Neural progenitor cell (in vitro differentiated cells): ENCODE measurements around the gene MED19. TPM values are rescaled to one million over a fixed set of nuclear protein-coding genes. Genes with fewer than 3 reads are reported as not detected.
A peak's percentile ranks its signal among the peaks of the same experiment; 100 is the strongest.

ENCODE experiments used
- DNase-seq: peaks from one replicate; pipeline ENCODE4 v3.0.0-alpha.2; 2016; ENCODE audit warnings: low spot score
- H2AFZ ChIP-seq: fragments of 200-600 bp; sonication (generic); replicated peaks from 2 replicates; pipeline ENCODE4 v1.6.1; 2016; ENCODE audit warnings: antibody characterized with exemption
- H3F3A ChIP-seq: fragments of 200-600 bp; sonication (generic); 2 replicates; pipeline ENCODE4 v1.6.1; 2016; ENCODE audit warnings: antibody characterized with exemption, low read depth
- H3K27ac ChIP-seq: fragments of 200-600 bp; sonication (generic); 2 replicates; pipeline ENCODE4 v1.5.1; 2016; ENCODE audit warnings: mild to moderate bottlenecking
- H3K27me3 ChIP-seq: fragments of 200-600 bp; sonication (generic); 2 replicates; pipeline ENCODE4 v1.6.1; 2016; ENCODE audit warnings: mild to moderate bottlenecking, moderate library complexity
- H3K36me3 ChIP-seq: fragments of 200-600 bp; sonication (generic); 2 replicates; pipeline ENCODE4 v1.5.1; 2016
- H3K4me1 ChIP-seq: fragments of 200-600 bp; sonication (generic); 2 replicates; pipeline ENCODE4 v1.6.1; 2016; ENCODE audit warnings: mixed run types
- H3K4me2 ChIP-seq: fragments of 200-600 bp; sonication (generic); 2 replicates; pipeline ENCODE4 v1.6.1; 2016
- H3K4me3 ChIP-seq: fragments of 200-600 bp; sonication (generic); 2 replicates; pipeline ENCODE4 v1.5.1; 2016
- H3K79me2 ChIP-seq: fragments of 200-600 bp; sonication (generic); 2 replicates; pipeline ENCODE4 v1.6.1; 2016; ENCODE audit warnings: low read depth
- H3K9ac ChIP-seq: fragments of 200-600 bp; sonication (generic); 2 replicates; pipeline ENCODE4 v1.6.1; 2016
- H3K9me3 ChIP-seq: fragments of 200-600 bp; sonication (generic); 2 replicates; pipeline ENCODE4 v1.5.1; 2016; ENCODE audit warnings: low read depth
- H4K20me1 ChIP-seq: fragments of 200-600 bp; sonication (generic); 2 replicates; pipeline ENCODE4 v1.6.1; 2016; ENCODE audit warnings: low read depth
- H3K27ac Mint-ChIP-seq: 3 replicates; pipeline ENCODE4 v1.8.0; 2021; ENCODE audit warnings: mixed read lengths
- H3K27me3 Mint-ChIP-seq: 2 replicates; pipeline ENCODE4 v1.8.0; 2022; ENCODE audit warnings: low read depth, mild to moderate bottlenecking, inconsistent platforms, moderate library complexity, mixed read lengths; ENCODE audit not compliant: insufficient read depth
- H3K36me3 Mint-ChIP-seq: 3 replicates; pipeline ENCODE4 v1.8.0; 2021; ENCODE audit warnings: mixed read lengths
- H3K4me1 Mint-ChIP-seq: 3 replicates; pipeline ENCODE4 v1.8.0; 2021; ENCODE audit warnings: mixed read lengths
- H3K4me3 Mint-ChIP-seq: 3 replicates; pipeline ENCODE4 v1.8.0; 2021; ENCODE audit warnings: mild to moderate bottlenecking, moderate library complexity, mixed read lengths
- H3K9me3 Mint-ChIP-seq: 3 replicates; pipeline ENCODE4 v1.8.0; 2020; ENCODE audit warnings: mixed read lengths
- CTCF ChIP-seq: fragments of 200-600 bp; sonication (generic); IDR thresholded peaks from 2 replicates; pipeline ENCODE4 v1.5.1; 2017; ENCODE audit warnings: antibody characterized with exemption, mild to moderate bottlenecking
- EZH2 ChIP-seq: fragments of 200-600 bp; sonication (generic); IDR thresholded peaks from 2 replicates; pipeline ENCODE4 v1.6.1; 2017; ENCODE audit warnings: antibody characterized with exemption, mild to moderate bottlenecking, moderate library complexity
- EZH2phosphoT487 ChIP-seq: fragments of 200-600 bp; sonication (generic); IDR thresholded peaks from 2 replicates; pipeline ENCODE4 v1.6.1; 2017; ENCODE audit warnings: antibody characterized with exemption
- total RNA-seq: library from RNA; depleted of rRNA; stranded (reverse); fragments of >200 nt; gene quantifications from 2 replicates; pipeline ENCODE4 v1.2.3, GENCODE V29; 2015; ENCODE audit warnings: low replicate concordance

Gene MED19
- total RNA-seq, 1 donor from 2014 or later = 11.8 TPM

- H3K9me3 ChIP-seq = no peaks in the 10 kb centered on the region
Observed at GRCh38 chr11:57751676-57752253, 39.8 kb upstream of the MED19 start, which contains the start of gene BTBD18. TSS of gene BTBD18 (minus strand) at chr11:57751819. CDS start at chr11:57751188, 631 bp downstream.

DNA sequence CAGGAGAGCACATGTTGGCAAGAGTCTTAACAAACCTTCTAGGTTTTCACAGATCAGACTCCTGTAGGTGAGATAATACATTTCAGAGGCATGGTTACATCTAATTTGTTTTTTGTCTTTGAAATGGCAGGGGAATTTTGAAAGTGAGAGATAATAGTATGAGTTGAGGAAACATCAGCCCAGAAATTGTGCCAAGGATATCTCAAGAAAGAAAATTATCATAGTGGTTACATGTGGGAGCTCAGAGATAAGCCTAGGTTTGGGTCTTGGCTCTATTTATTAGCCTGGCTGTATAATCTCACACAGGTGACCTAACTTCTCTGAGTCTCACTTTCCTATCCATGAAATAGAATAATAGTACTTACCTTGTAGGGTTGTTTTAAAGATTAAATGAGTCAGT, 39.2 kb upstream of the MED19 start:
- Mint-ChIP-seq H3K4me1 (peaks cover 3% of the 10 kb centered on the region), H3K36me3 (peaks cover 3% of the 10 kb centered on the region), H3K27ac (no peak overlapping the region), H3K27me3 (no peaks in the 10 kb centered on the region), H3K4me3 (no peak overlapping the region), H3K9me3 (no peaks in the 10 kb centered on the region)
- Histone ChIP-seq H4K20me1 (no peaks in the 10 kb centered on the region), H3K79me2 (no peaks in the 10 kb centered on the region), H3K4me2 (no peak overlapping the region), H3K9me3 (no peaks in the 10 kb centered on the region), H3K27ac (peak overlapping the region; percentile 29), H2AFZ (no peak overlapping the region), H3K4me1 (no peaks in the 10 kb centered on the region), H3K27me3 (no peaks in the 10 kb centered on the region), H3F3A (peaks cover 27% of the 10 kb centered on the region), H3K36me3 (no peaks in the 10 kb centered on the region), H3K9ac (no peak overlapping the region), H3K4me3 (no peak overlapping the region)
- TF ChIP-seq EZH2 (no peak), EZH2phosphoT487 (no peak), CTCF (no peak)
- no peak for DNase-seq

More at GRCh38 chr11:57751676-57752253, 39.8 kb upstream of the MED19 start, which contains the start of gene BTBD18:
- no peaks in the 10 kb centered on the region for H4K20me1 ChIP-seq
- H3K4me2 ChIP-seq = no peak within 1 kb of the TSS
- peaks cover 3% of the 10 kb centered on the region for H3K36me3 Mint-ChIP-seq
- peak within 1 kb of the TSS; percentile 29 for H3K27ac ChIP-seq
- no peak within 1 kb of the TSS for H3K27ac Mint-ChIP-seq
- H3F3A ChIP-seq = peaks cover 26% of the 10 kb centered on the region
- H3K4me1 ChIP-seq = no peaks in the 10 kb centered on the region
- TF ChIP-seq EZH2 (no peak), EZH2phosphoT487 (no peak), CTCF (peak; percentile 63)
- no peak within 1 kb of the TSS for H2AFZ ChIP-seq
- peak; percentile 70 for DNase-seq
- no peaks in the 10 kb centered on the region for H3K79me2 ChIP-seq
- H3K9me3 Mint-ChIP-seq = no peaks in the 10 kb centered on the region
- H3K36me3 ChIP-seq = no peaks in the 10 kb centered on the region
- no peaks in the 10 kb centered on the region for H3K27me3 ChIP-seq
- no peak within 1 kb of the TSS for H3K4me3 ChIP-seq
- no peak within 1 kb of the TSS for H3K4me3 Mint-ChIP-seq
- no peak within 1 kb of the TSS for H3K9ac ChIP-seq
- peaks cover 3% of the 10 kb centered on the region for H3K4me1 Mint-ChIP-seq
- H3K27me3 Mint-ChIP-seq = no peaks in the 10 kb centered on the region

DNA sequence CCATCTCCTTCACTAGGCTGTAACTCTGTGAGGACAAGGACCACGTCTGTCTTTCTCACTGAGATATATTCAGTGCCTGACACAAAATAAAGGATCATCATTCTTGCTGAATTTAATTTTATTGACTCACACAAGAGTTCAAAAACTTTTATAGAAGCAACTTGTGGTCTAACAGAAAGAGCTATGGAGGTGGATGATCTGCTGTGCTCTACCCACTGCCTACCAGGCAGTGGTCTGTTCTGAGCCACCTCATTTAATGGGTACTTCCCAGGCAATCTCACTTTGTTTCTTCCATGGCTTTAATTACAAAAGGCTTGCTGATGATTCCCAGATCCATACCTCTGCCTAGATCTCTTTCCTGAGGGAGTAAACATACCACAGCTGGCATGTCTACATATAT, 34.9 kb upstream of the MED19 start:
- H3K27me3 ChIP-seq = no peaks in the 10 kb centered on the region
- H2AFZ ChIP-seq = no peak overlapping the region
- peaks cover 4% of the 10 kb centered on the region for H3K36me3 ChIP-seq
- TF ChIP-seq EZH2 (no peak), CTCF (no peak), EZH2phosphoT487 (no peak)
- H3K4me3 ChIP-seq = no peak overlapping the region
- H3K36me3 Mint-ChIP-seq = peaks cover 27% of the 10 kb centered on the region
- no peak overlapping the region for H3K4me2 ChIP-seq
- H3K9me3 Mint-ChIP-seq = no peaks in the 10 kb centered on the region
- H3K9ac ChIP-seq = no peak overlapping the region
- peaks cover 19% of the 10 kb centered on the region for H3K79me2 ChIP-seq
- H3K4me1 Mint-ChIP-seq = peaks cover 12% of the 10 kb centered on the region
- no peak for DNase-seq
- peaks cover 7% of the 10 kb centered on the region for H3K4me1 ChIP-seq
- no peaks in the 10 kb centered on the region for H3K27me3 Mint-ChIP-seq
- H3K27ac Mint-ChIP-seq = no peak overlapping the region
- peaks cover 33% of the 10 kb centered on the region for H3F3A ChIP-seq
- no peak overlapping the region for H3K27ac ChIP-seq
- H3K4me3 Mint-ChIP-seq = no peak overlapping the region
- H4K20me1 ChIP-seq = no peaks in the 10 kb centered on the region
- H3K9me3 ChIP-seq = no peaks in the 10 kb centered on the region
